Hepatocyte (in vitro differentiated cells): Measurements from ENCODE around the gene USP32. TPM values are rescaled to one million over a fixed set of nuclear protein-coding genes. Genes with fewer than 3 reads are reported as not detected.

Experiments
- DNase-seq: peaks from one replicate; pipeline ENCODE4 v3.0.0-alpha.2; 2016; ENCODE audit warnings: low spot score
- H2AFZ ChIP-seq: fragments of 200-600 bp; sonication (generic); 2 replicates; pipeline ENCODE4 v1.6.0; 2016; ENCODE audit warnings: antibody characterized with exemption, mild to moderate bottlenecking
- H3K27ac ChIP-seq: fragments of 200-600 bp; sonication (generic); 2 replicates; pipeline ENCODE4 v1.5.1; 2016; ENCODE audit warnings: mild to moderate bottlenecking
- H3K27me3 ChIP-seq: fragments of 200-600 bp; sonication (generic); 2 replicates; pipeline ENCODE4 v1.6.1; 2016
- H3K36me3 ChIP-seq: fragments of 200-600 bp; sonication (generic); replicated peaks from 2 replicates; pipeline ENCODE4 v1.5.1; 2016; ENCODE audit warnings: low read depth; ENCODE audit not compliant: insufficient read depth
- H3K4me1 ChIP-seq: fragments of 200-600 bp; sonication (generic); 2 replicates; pipeline ENCODE4 v1.5.1; 2016; ENCODE audit warnings: mild to moderate bottlenecking, moderate library complexity; ENCODE audit not compliant: insufficient read depth
- H3K4me2 ChIP-seq: fragments of 200-600 bp; sonication (generic); 2 replicates; pipeline ENCODE4 v1.6.0; 2016
- H3K4me3 ChIP-seq: fragments of 200-600 bp; sonication (generic); 2 replicates; pipeline ENCODE4 v1.5.1; 2016; ENCODE audit warnings: mild to moderate bottlenecking
- H3K79me2 ChIP-seq: fragments of 200-600 bp; sonication (generic); 2 replicates; pipeline ENCODE4 v1.6.0; 2017; ENCODE audit warnings: mild to moderate bottlenecking
- H3K9me2 ChIP-seq: fragments of 200-600 bp; sonication (generic); replicated peaks from 2 replicates; pipeline ENCODE4 v1.6.0; 2017; ENCODE audit warnings: mild to moderate bottlenecking; ENCODE audit not compliant: insufficient read depth
- H3K9me3 ChIP-seq: fragments of 200-600 bp; sonication (generic); 2 replicates; pipeline ENCODE4 v1.5.1; 2016; ENCODE audit warnings: low read depth, mild to moderate bottlenecking
- H4K20me1 ChIP-seq: fragments of 200-600 bp; sonication (generic); 2 replicates; pipeline ENCODE4 v1.6.0; 2016; ENCODE audit warnings: mild to moderate bottlenecking; ENCODE audit not compliant: insufficient read depth, poor library complexity, severe bottlenecking
- EZH2 ChIP-seq: fragments of 200-600 bp; sonication (generic); IDR thresholded peaks from 2 replicates; pipeline ENCODE4 v1.6.1; 2016; ENCODE audit warnings: antibody characterized with exemption, mild to moderate bottlenecking, borderline replicate concordance
- EZH2phosphoT487 ChIP-seq: fragments of 200-600 bp; sonication (generic); IDR thresholded peaks from one replicate; pipeline ENCODE4 v1.6.1; 2018; ENCODE audit warnings: antibody characterized with exemption, mild to moderate bottlenecking, low read depth, moderate library complexity; ENCODE audit not compliant: unreplicated experiment, severe bottlenecking
- WGBS: methylation state at CpG from one replicate; pipeline ENCODE4 v1.1.6; 2016; ENCODE audit warnings: low lambda C conversion rate; ENCODE audit errors: missing lambda C conversion rate; 5-methylcytosine and 5-hydroxymethylcytosine counted together
- polyA plus RNA-seq: library from polyadenylated mRNA; unstranded; fragments of >200 nt; fragmentation: Nextera tagmentation; extraction: Ambion mirVana; gene quantifications from 2 replicates; pipeline ENCODE4 v1.2.1, GENCODE V29; 2016
- total RNA-seq: library from RNA; depleted of rRNA; stranded (reverse); fragments of >200 nt; gene quantifications from 2 replicates; pipeline ENCODE4 v1.2.3, GENCODE V29; 2014
- TF ChIP-seq, protein P1 (sequence below): fragments of 200-600 bp; sonication (generic); IDR thresholded peaks from 2 replicates; pipeline ENCODE4 v1.5.1; 2016; ENCODE audit warnings: antibody characterized with exemption, mild to moderate bottlenecking; ENCODE audit not compliant: poor library complexity

The USP32 gene
- total and polyA plus RNA-seq, 2 experiments from 2014 or later: 15.3 to 37.0 TPM

GRCh38 chr17:60390925-60391470 lies 935 bp downstream of the USP32 start:
- H3K27me3 ChIP-seq: no peaks in the 10 kb centered on the region
- DNase-seq: peak; percentile 49
- WGBS: 1% methylated on average over 15 of the region's 15 CpGs

DNA sequence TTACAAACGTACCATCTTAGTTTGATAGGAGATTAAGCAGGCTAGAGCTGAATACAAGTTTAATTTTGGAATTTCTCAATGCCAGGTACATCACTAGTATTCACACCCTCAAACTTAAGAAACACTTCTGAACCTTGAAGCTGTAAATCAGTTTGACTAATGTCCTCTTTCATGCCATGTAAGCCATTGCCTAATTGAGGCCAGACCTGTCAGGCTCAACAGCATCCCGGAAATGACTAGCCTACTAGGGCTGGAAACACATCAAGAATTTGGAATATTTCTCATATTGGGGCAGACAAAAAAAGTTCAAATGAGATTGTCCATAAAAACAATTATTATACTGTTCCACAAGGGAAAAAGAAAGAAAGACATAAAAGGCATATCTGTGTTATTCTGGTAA lies 1.7 kb downstream of the USP32 start:
- Histone ChIP-seq H3K4me1 (peaks cover 37% of the 10 kb centered on the region), H3K27ac (peak overlapping the region; percentile 94), H3K36me3 (no peaks in the 10 kb centered on the region), H4K20me1 (peaks cover 44% of the 10 kb centered on the region), H3K79me2 (peaks cover 61% of the 10 kb centered on the region), H3K27me3 (no peaks in the 10 kb centered on the region), H2AFZ (no peak overlapping the region), H3K4me2 (peak overlapping the region; percentile 84), H3K4me3 (peak overlapping the region; percentile 58), H3K9me2 (no peaks in the 10 kb centered on the region), H3K9me3 (no peaks in the 10 kb centered on the region)
- peak; percentile 18 for DNase-seq
- TF ChIP-seq EZH2 (no peak), EZH2phosphoT487 (no peak)
- TF ChIP-seq, protein P1, sequence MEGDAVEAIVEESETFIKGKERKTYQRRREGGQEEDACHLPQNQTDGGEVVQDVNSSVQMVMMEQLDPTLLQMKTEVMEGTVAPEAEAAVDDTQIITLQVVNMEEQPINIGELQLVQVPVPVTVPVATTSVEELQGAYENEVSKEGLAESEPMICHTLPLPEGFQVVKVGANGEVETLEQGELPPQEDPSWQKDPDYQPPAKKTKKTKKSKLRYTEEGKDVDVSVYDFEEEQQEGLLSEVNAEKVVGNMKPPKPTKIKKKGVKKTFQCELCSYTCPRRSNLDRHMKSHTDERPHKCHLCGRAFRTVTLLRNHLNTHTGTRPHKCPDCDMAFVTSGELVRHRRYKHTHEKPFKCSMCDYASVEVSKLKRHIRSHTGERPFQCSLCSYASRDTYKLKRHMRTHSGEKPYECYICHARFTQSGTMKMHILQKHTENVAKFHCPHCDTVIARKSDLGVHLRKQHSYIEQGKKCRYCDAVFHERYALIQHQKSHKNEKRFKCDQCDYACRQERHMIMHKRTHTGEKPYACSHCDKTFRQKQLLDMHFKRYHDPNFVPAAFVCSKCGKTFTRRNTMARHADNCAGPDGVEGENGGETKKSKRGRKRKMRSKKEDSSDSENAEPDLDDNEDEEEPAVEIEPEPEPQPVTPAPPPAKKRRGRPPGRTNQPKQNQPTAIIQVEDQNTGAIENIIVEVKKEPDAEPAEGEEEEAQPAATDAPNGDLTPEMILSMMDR: no peak
- WGBS: 56% methylated on average over 2 of the region's 2 CpGs

More at GRCh38 chr17:60390925-60391470, 935 bp downstream of the USP32 start:
- H3K4me1 ChIP-seq: peaks cover 34% of the 10 kb centered on the region
- H3K9me3 ChIP-seq: no peaks in the 10 kb centered on the region
- TF ChIP-seq EZH2phosphoT487: no peak
- no peak for TF ChIP-seq EZH2
- TF ChIP-seq, protein P1: no peak
- no peaks in the 10 kb centered on the region for H3K36me3 ChIP-seq
- peaks cover 40% of the 10 kb centered on the region for H4K20me1 ChIP-seq
- H3K79me2 ChIP-seq: peaks cover 53% of the 10 kb centered on the region
- no peaks in the 10 kb centered on the region for H3K9me2 ChIP-seq
- peak overlapping the region; percentile 84 for H3K4me2 ChIP-seq
- peak overlapping the region; percentile 62 for H2AFZ ChIP-seq
- H3K27ac ChIP-seq: peak overlapping the region; percentile 94
- H3K4me3 ChIP-seq: peak overlapping the region; percentile 58

DNA sequence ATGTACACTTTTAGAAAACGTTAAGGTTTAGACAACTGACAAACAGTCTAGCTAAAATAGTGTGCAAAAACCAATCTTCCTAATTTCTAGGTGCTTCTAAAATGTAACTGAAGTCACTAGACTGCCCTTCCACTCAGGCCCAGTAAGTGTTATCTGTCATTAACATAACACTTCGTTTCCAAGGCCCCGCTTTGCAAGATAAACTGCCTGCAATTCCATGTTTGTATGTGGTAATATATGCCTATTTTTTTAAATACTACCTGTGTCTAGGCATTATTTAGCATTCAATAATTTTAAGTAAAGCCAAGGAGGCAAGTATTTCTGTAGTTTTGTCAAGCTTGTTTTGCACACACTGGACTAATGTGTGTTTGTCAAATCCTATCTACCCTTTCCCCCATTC lies 3.2 kb downstream of the USP32 start:
- Histone ChIP-seq H3K4me1 (peaks cover 43% of the 10 kb centered on the region), H3K36me3 (no peaks in the 10 kb centered on the region), H3K79me2 (peaks cover 76% of the 10 kb centered on the region)

DNA sequence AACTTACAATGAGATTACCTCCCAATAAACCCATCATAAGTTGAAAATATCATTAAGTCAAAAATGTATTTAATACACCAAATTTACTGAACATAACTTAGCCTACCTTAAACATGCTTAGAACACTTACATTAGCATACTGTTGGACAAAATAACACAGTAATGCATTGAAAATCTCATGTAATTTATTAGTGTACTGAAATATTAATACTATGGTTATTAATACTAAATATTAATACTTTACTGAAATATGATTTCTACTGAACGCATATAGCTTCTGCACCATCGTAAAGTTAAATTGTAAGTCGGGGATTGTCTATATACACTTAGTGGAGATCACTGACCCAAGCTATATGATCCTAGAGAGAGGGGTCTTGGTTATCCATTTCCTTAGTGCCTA lies 4.3 kb downstream of the USP32 start:
- no peaks in the 10 kb centered on the region for H3K9me2 ChIP-seq
- DNase-seq: no peak
- no peak overlapping the region for H3K4me3 ChIP-seq
- H3K4me2 ChIP-seq: peak overlapping the region; percentile 64
- 93% methylated on average over 3 of the region's 3 CpGs for WGBS
- H3K9me3 ChIP-seq: no peaks in the 10 kb centered on the region
- H3K4me1 ChIP-seq: peaks cover 46% of the 10 kb centered on the region
- H2AFZ ChIP-seq: no peak overlapping the region
- no peaks in the 10 kb centered on the region for H3K27me3 ChIP-seq
- H4K20me1 ChIP-seq: peaks cover 59% of the 10 kb centered on the region
- H3K36me3 ChIP-seq: no peaks in the 10 kb centered on the region
- H3K27ac ChIP-seq: no peak overlapping the region
- peaks cover 86% of the 10 kb centered on the region for H3K79me2 ChIP-seq
- TF ChIP-seq EZH2phosphoT487 (no peak), EZH2 (no peak)
- TF ChIP-seq, protein P1: no peak

More for the DNA sequence above, 3.2 kb downstream of the USP32 start:
- no peak overlapping the region for H2AFZ ChIP-seq
- H3K27ac ChIP-seq: peak overlapping the region; percentile 44
- H3K9me2 ChIP-seq: no peaks in the 10 kb centered on the region
- no peak overlapping the region for H3K4me3 ChIP-seq
- H3K27me3 ChIP-seq: no peaks in the 10 kb centered on the region
- TF ChIP-seq EZH2phosphoT487: no peak
- 33% methylated on average over 3 of the region's 3 CpGs for whole genome bisulfite sequencing
- H3K4me2 ChIP-seq: peak overlapping the region; percentile 64
- no peak for DNase-seq
- peaks cover 49% of the 10 kb centered on the region for H4K20me1 ChIP-seq
- no peaks in the 10 kb centered on the region for H3K9me3 ChIP-seq
